Suprapubic skin (tissue), 4 donors: ENCODE data around the gene CCL13.

Experiments used
- EP300 ChIP-seq: sonication (generic); formaldehyde crosslinking; IDR thresholded peaks from one replicate; pipeline ENCODE4 v1.6.1; 2017; ENCODE audit warnings: antibody characterized with exemption
- POLR2A ChIP-seq, 2 donors: fragments of 450-650 bp; IDR thresholded peaks; one replicate each; pipeline ENCODE4 v1.6.1; 2017; ENCODE audit warnings: antibody characterized with exemption in 2 of 2, mild to moderate bottlenecking in 2 of 2, moderate library complexity in 2 of 2
- POLR2AphosphoS5 ChIP-seq, 3 donors: sonication (generic); formaldehyde crosslinking; IDR thresholded peaks; one replicate each; pipeline ENCODE4 v1.6.1; 2017; ENCODE audit warnings: antibody characterized with exemption in 3 of 3
- TF ChIP-seq, protein P1 (sequence below), 2 donors: fragments of 200-600 bp in 1 of 2; fragments of 450-650 bp in 1 of 2; sonication (generic) in 1 of 2; IDR thresholded peaks; one replicate each; pipeline ENCODE4 v1.5.1; 2016 to 2019; ENCODE audit warnings: antibody characterized with exemption in 2 of 2, mild to moderate bottlenecking in 1 of 2, moderate library complexity in 1 of 2

DNA sequence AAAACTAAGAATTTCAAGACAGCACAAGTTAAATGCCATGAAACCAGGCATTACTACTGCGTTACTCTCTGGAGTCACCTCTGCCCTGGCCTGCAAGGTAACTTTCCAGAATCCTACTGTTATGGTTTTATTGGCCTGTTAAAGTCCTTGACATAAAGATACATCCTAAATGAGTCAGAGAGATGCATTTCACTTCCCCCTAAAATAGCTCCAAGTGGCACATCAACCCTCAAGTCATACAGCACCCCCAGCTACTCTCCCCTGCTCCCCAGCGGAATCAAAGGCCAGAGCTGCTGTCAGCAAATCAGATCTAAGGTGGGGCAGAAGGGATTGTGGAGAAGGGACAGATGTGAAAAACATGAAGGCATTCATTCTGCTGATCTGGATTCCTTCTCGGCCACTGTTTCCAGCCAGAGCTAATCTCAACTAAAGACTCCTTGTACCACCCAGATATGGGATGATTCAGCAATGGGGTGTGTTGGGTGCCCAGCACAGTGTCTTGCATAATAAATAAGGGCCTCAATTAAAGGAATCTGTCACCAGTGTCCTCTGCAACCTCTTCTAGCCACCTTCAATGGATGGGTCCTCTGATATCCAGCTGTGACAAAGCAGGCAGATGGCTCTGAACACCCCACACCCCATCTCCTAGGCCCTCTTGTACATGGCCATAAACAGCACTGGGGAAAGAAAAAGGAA lies 15.3 kb downstream of the CCL13 start:
- TF ChIP-seq, protein P1, sequence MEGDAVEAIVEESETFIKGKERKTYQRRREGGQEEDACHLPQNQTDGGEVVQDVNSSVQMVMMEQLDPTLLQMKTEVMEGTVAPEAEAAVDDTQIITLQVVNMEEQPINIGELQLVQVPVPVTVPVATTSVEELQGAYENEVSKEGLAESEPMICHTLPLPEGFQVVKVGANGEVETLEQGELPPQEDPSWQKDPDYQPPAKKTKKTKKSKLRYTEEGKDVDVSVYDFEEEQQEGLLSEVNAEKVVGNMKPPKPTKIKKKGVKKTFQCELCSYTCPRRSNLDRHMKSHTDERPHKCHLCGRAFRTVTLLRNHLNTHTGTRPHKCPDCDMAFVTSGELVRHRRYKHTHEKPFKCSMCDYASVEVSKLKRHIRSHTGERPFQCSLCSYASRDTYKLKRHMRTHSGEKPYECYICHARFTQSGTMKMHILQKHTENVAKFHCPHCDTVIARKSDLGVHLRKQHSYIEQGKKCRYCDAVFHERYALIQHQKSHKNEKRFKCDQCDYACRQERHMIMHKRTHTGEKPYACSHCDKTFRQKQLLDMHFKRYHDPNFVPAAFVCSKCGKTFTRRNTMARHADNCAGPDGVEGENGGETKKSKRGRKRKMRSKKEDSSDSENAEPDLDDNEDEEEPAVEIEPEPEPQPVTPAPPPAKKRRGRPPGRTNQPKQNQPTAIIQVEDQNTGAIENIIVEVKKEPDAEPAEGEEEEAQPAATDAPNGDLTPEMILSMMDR (IDR thresholded peaks at IDR 0.05), result no peak
- TF ChIP-seq POLR2A (IDR thresholded peaks at IDR 0.05) (no peak), EP300 (no peak), POLR2AphosphoS5 (IDR thresholded peaks at IDR 0.05) (no peak)
